Measurements from ENCODE around the gene FCRL6. TPM values are rescaled to one million over a fixed set of nuclear protein-coding genes. Genes with fewer than 3 reads are reported as not detected.

The FCRL6 gene
- total RNA-seq, 1 donor = not detected

DNA sequence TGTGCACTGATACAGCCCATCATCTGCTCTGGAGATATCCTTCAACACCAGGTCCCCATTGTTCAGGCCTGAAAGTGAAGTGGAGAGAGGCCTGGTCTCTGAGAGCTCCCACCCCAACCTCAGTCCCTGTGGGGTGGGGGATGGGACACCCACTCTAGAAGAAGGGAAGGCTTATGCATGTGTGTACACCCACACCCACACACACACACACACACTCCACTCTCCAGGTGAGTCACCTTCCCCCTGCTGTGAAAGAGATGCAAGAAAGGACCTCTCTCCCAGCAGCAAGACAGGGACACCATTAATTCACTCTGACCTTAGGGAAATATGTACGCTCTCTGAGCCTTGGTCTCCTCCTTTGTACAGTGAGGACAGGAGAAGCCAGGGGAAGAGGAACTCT lies 54.4 kb downstream of the FCRL6 start:
- no peak overlapping the region for H3K4me3 ChIP-seq (ENCODE audit: low read depth, low read length)
- TF ChIP-seq, protein P1, sequence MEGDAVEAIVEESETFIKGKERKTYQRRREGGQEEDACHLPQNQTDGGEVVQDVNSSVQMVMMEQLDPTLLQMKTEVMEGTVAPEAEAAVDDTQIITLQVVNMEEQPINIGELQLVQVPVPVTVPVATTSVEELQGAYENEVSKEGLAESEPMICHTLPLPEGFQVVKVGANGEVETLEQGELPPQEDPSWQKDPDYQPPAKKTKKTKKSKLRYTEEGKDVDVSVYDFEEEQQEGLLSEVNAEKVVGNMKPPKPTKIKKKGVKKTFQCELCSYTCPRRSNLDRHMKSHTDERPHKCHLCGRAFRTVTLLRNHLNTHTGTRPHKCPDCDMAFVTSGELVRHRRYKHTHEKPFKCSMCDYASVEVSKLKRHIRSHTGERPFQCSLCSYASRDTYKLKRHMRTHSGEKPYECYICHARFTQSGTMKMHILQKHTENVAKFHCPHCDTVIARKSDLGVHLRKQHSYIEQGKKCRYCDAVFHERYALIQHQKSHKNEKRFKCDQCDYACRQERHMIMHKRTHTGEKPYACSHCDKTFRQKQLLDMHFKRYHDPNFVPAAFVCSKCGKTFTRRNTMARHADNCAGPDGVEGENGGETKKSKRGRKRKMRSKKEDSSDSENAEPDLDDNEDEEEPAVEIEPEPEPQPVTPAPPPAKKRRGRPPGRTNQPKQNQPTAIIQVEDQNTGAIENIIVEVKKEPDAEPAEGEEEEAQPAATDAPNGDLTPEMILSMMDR (IDR thresholded peaks at IDR 0.05; ENCODE audit: insufficient read depth, low read depth, low read length) = no peak
- no peak for DNase-seq (ENCODE audit: low read depth)

DNA sequence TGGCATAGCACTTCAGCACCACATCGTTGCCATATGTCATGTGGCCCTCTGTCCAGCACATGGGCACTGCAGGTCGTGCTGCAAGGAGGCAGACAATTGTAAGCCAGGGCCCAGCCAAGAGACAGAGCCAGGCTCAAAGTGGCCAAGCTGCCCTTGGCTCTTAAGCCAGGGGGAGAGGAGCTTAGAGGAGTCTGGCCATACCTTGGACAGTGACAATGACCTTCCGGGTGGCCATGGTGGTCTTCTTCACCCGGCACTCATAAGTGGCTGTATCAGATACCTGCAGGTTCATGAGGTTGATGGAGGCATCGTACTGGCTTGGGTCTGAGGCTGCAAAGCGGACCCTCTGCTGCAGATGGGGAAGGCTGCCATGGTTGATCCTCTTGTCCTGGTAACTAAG lies 55.7 kb downstream of the FCRL6 start:
- no peak for DNase-seq (ENCODE audit: low read depth)
- TF ChIP-seq, protein P1 (IDR thresholded peaks at IDR 0.05; ENCODE audit: insufficient read depth, low read depth, low read length) = no peak
- H3K4me3 ChIP-seq (ENCODE audit: low read depth, low read length) = no peak overlapping the region

DNA sequence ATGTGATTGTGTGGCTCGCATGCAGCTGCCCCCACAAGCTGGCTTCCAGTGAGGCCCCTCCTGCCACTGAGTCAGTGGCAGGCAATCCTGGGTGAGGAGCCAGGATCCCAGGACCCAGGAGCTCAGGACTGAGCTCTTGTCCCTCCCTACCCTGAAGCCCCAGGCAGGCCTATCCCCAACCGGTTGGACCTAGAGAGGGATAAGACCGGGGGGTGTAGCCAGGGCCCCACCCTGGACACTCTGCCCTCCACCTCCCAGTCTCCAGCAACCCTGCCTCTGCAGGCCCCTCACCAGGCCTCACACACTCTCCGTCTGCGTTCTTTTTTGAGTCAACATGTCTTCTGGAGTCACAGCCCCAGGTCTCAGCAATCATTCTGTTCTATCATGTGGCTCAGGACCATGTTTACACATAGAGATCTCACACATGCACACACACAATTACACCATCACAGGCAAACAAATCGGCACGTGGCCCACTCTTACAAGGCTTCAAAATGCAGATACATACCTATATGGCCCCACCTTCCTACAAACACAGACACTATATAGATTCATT lies 57.7 kb downstream of the FCRL6 start:
- TF ChIP-seq, protein P1 (IDR thresholded peaks at IDR 0.05; ENCODE audit: insufficient read depth, low read depth, low read length) = no peak

DNA sequence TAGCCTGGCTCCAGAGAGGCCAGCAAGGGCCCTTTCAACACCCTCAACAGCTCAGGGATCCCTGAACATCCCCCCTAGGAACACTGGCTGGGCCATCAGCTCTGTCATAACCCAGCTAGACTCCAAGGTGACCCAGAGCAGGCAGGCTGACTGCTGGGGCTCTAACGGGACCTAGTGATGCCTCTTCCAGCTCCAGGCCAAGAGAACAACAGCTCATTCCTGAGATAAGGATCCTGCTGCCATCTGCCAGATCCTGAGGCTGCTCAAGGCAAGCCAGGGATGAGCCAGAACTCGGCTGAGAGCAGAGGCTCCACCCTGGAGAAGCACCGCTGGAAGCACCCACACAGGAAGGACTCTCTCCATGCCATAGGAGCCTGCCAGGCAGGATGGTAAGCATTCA lies 58.3 kb downstream of the FCRL6 start:
- H3K4me3 ChIP-seq (ENCODE audit: low read depth, low read length) = no peak overlapping the region
- TF ChIP-seq, protein P1 (IDR thresholded peaks at IDR 0.05; ENCODE audit: insufficient read depth, low read depth, low read length) = no peak
- DNase-seq (ENCODE audit: low read depth) = no peak

More for the DNA sequence above, 57.7 kb downstream of the FCRL6 start:
- DNase-seq (ENCODE audit: low read depth) = no peak
- no peak overlapping the region for H3K4me3 ChIP-seq (ENCODE audit: low read depth, low read length)

DNA sequence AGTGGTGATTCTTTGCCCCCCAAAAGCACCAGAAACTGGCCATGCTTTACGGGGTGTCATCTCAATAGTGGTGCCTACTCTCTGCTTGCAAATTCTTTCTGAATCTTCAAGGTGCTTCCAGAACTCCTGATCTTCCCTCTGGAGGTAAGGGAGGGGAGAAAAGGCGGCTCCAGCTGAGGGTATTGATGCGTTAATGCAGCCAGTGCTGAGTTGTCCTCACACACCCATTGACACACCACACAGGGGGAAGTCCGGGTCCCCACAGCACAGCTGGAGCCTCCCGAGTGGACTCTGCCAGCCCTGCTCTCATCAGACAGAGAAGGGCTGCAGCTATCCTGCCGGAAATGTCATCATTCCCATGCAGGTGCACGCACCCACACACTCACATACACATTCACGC lies 59.1 kb downstream of the FCRL6 start:
- TF ChIP-seq, protein P1 (IDR thresholded peaks at IDR 0.05; ENCODE audit: insufficient read depth, low read depth, low read length) = no peak
- H3K4me3 ChIP-seq (ENCODE audit: low read depth, low read length) = no peak overlapping the region
- no peak for DNase-seq (ENCODE audit: low read depth)

DNA sequence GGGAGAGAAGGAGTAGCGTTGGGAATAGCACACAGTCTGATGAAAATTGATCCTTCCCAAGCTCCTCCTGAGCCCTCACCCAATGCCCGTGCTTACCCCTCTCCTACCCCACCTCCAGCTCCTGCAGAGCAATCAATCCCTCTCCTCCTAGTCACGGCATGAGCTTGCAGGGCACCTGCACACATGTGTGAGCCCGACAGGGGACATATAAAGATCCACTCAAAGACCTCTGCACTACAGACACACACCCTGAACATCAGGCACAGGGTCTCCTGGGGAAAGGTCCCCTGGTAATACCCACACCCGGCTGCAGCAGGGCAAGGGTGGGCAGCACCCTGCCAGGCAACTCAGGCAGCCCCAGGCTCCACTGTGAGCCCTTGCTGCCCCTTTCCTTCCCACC lies 59.9 kb downstream of the FCRL6 start:
- no peak for DNase-seq (ENCODE audit: low read depth)
- H3K4me3 ChIP-seq (ENCODE audit: low read depth, low read length) = no peak overlapping the region
- TF ChIP-seq, protein P1 (IDR thresholded peaks at IDR 0.05; ENCODE audit: insufficient read depth, low read depth, low read length) = no peak

DNA sequence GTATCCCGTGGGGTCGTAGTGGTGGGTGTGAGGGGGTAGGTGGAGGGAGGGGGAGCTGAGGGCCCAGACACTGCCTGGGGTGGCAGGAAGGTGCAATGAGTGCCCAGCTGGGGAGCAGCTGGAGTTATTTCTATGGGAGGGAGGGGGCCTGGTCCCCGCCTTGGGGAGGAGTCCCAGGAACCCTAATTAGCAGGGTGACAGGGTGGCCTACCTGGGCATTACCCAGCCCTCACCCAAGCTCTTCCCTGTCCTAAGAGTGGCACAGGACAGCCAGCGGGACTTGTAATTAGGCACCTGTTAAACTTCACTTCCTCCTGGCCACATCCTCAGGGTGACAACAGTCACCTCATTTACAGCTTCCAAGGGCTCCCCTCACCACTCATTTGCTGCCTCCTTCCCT lies 60.4 kb downstream of the FCRL6 start, which contains the start of gene VSIG8:
VSIG8 (minus strand) TSS at position 101 of the 400 bp plus-strand sequence. CDS start 136 bp downstream, outside the sequence.
- TF ChIP-seq, protein P1 (IDR thresholded peaks at IDR 0.05; ENCODE audit: insufficient read depth, low read depth, low read length) = no peak
- no peak within 1 kb of the TSS for H3K4me3 ChIP-seq (ENCODE audit: low read depth, low read length)
- no peak for DNase-seq (ENCODE audit: low read depth)
